Mesodermal cell (in vitro differentiated cells): Measurements from ENCODE around the gene DICER1.

Experiments used
- H3K27ac ChIP-seq: 2 replicates; pipeline ENCODE4 v1.7.0; 2013; ENCODE audit warnings: mild to moderate bottlenecking, low read depth, low read length, moderate library complexity; ENCODE audit not compliant: severe bottlenecking
- H3K36me3 ChIP-seq: 2 replicates; pipeline ENCODE4 v1.7.1; 2013; ENCODE audit warnings: mild to moderate bottlenecking, low read length, moderate library complexity; ENCODE audit not compliant: control insufficient read depth, insufficient read depth
- H3K4me1 ChIP-seq: one replicate; pipeline ENCODE4 v1.7.1; 2013; ENCODE audit warnings: mild to moderate bottlenecking, low read length; ENCODE audit not compliant: insufficient read depth, control insufficient read depth, poor library complexity, severe bottlenecking
- H3K4me3 ChIP-seq: 2 replicates; pipeline ENCODE4 v1.7.0; 2013; ENCODE audit warnings: low read length, control low read depth, mild to moderate bottlenecking; ENCODE audit not compliant: insufficient read depth, poor library complexity, severe bottlenecking; ENCODE audit errors: extremely low read depth
- H3K9me3 ChIP-seq: 2 replicates; pipeline ENCODE4 v1.7.1; 2013; ENCODE audit warnings: mild to moderate bottlenecking, low read length, moderate library complexity; ENCODE audit not compliant: control insufficient read depth
- WGBS, 2 experiments: methylation state at CpG; one replicate each; pipeline ENCODE4 v1.1.5; 2013; ENCODE audit warnings: missing lambda C conversion rate in 2 of 2; ENCODE audit not compliant: insufficient coverage in 2 of 2; 5-methylcytosine and 5-hydroxymethylcytosine counted together

The DICER1 gene

GRCh38 chr14:95104911-95105310 lies 52.4 kb downstream of the DICER1 start:
- Histone ChIP-seq H3K4me3 (no peak overlapping the region), H3K9me3 (no peaks in the 10 kb centered on the region), H3K4me1 (no peaks in the 10 kb centered on the region), H3K36me3 (peaks cover 72% of the 10 kb centered on the region), H3K27ac (no peak overlapping the region)
- 95 to 100% methylated on average over 4 of the region's 5 CpGs for whole genome bisulfite sequencing, 2 experiments

GRCh38 chr14:95102680-95103044 lies 54.7 kb downstream of the DICER1 start:
- H3K36me3 ChIP-seq: peaks cover 59% of the 10 kb centered on the region

GRCh38 chr14:95101736-95102679 lies 55.3 kb downstream of the DICER1 start:
- H3K27ac ChIP-seq: no peak overlapping the region
- H3K36me3 ChIP-seq: peaks cover 53% of the 10 kb centered on the region
- H3K9me3 ChIP-seq: no peaks in the 10 kb centered on the region
- H3K4me3 ChIP-seq: no peak overlapping the region
- WGBS, 2 experiments: 90 to 100% methylated on average over 5 to 6 of the region's 10 CpGs
- no peaks in the 10 kb centered on the region for H3K4me1 ChIP-seq

More at GRCh38 chr14:95102680-95103044, 54.7 kb downstream of the DICER1 start:
- WGBS, 2 experiments: 96 to 98% methylated on average over 5 of the region's 5 CpGs
- Histone ChIP-seq H3K27ac (no peak overlapping the region), H3K4me1 (no peaks in the 10 kb centered on the region), H3K4me3 (no peak overlapping the region), H3K9me3 (no peaks in the 10 kb centered on the region)

GRCh38 chr14:95098984-95099599 lies 58.2 kb downstream of the DICER1 start:
- Histone ChIP-seq H3K27ac (no peak overlapping the region), H3K4me3 (no peak overlapping the region), H3K4me1 (no peaks in the 10 kb centered on the region), H3K9me3 (no peaks in the 10 kb centered on the region), H3K36me3 (peaks cover 59% of the 10 kb centered on the region)
- WGBS, 2 experiments: no CpG with 5 or more reads among the region's 3 CpGs

- peaks cover 59% of the 10 kb centered on the region for H3K36me3 ChIP-seq
- no peaks in the 10 kb centered on the region for H3K9me3 ChIP-seq
- WGBS, 2 experiments: no CpG with 5 or more reads among the region's 2 CpGs
- H3K4me3 ChIP-seq: no peak overlapping the region
- no peak overlapping the region for H3K27ac ChIP-seq
- no peaks in the 10 kb centered on the region for H3K4me1 ChIP-seq
Observed at GRCh38 chr14:95097385-95097784, 59.9 kb downstream of the DICER1 start.

DNA sequence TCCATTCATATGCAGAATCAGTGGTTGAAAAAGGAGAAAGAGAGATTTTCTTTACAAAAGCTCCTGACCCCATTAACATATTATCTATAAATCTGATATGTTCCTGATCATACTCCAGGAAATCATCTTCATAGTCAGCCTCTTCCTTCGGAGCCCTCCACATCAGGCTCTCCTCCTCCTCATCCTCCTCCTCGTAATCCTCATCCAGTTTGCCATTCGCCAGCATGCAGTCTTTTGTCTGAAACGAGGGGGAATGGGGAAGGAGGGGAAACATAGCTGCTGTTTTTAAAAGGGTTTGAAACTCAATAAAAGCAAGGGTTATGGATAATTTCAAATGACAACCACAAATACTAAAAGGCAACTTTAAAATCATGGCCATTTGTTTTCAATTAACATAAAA lies 60.9 kb downstream of the DICER1 start:
- no CpG with 5 or more reads among the region's 4 CpGs for WGBS, 2 experiments
- Histone ChIP-seq H3K27ac (no peak overlapping the region), H3K36me3 (peaks cover 50% of the 10 kb centered on the region), H3K9me3 (no peaks in the 10 kb centered on the region), H3K4me3 (no peak overlapping the region), H3K4me1 (no peaks in the 10 kb centered on the region)

- Histone ChIP-seq H3K4me1 (no peaks in the 10 kb centered on the region), H3K9me3 (no peaks in the 10 kb centered on the region), H3K4me3 (no peak overlapping the region), H3K27ac (no peak overlapping the region), H3K36me3 (peaks cover 50% of the 10 kb centered on the region)
- WGBS, 2 experiments: 63 to 77% methylated on average over 5 to 6 of the region's 8 CpGs
Observed at GRCh38 chr14:95095996-95096395, 61.3 kb downstream of the DICER1 start.

- H3K36me3 ChIP-seq: peaks cover 68% of the 10 kb centered on the region
- no peak overlapping the region for H3K4me3 ChIP-seq
- no peaks in the 10 kb centered on the region for H3K9me3 ChIP-seq
- H3K27ac ChIP-seq: no peak overlapping the region
- no peaks in the 10 kb centered on the region for H3K4me1 ChIP-seq
- WGBS, 2 experiments: 94% methylated on average over 6 to 7 of the region's 9 CpGs
Observed at GRCh38 chr14:95092723-95093122, 64.6 kb downstream of the DICER1 start.

- Histone ChIP-seq H3K4me1 (no peaks in the 10 kb centered on the region), H3K36me3 (peaks cover 76% of the 10 kb centered on the region), H3K9me3 (no peaks in the 10 kb centered on the region), H3K27ac (no peak overlapping the region), H3K4me3 (no peak overlapping the region)
- 100% methylated on average over 1 of the region's 4 CpGs; no CpG with 5 or more reads in 1 of the 2 experiments for WGBS, 2 experiments
Observed at GRCh38 chr14:95091581-95091980, 65.7 kb downstream of the DICER1 start.

GRCh38 chr14:95088665-95089064 lies 68.7 kb downstream of the DICER1 start:
- no peak overlapping the region for H3K4me3 ChIP-seq
- H3K36me3 ChIP-seq: peaks cover 57% of the 10 kb centered on the region
- H3K9me3 ChIP-seq: no peaks in the 10 kb centered on the region
- no peak overlapping the region for H3K27ac ChIP-seq
- 0% methylated on average over 1 of the region's 4 CpGs for WGBS, 2 experiments
- no peaks in the 10 kb centered on the region for H3K4me1 ChIP-seq

DNA sequence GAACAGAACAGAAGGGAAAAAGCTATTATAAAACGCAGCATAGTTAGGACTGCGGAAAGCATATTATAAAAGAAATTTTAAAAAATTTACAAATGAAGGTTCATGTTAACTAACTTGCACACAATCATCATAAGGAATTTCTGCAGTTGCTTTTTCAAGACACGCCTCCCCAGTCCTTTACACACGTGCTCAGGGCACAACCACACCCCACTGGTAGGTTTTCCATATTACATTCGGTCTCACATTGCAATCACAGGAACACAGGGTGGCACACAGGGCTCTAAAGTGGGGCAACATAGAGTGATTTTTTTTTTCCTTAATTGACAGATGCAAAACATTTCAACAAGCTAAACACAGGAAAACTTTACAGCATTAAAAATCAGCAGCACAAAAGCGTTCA lies 69.7 kb downstream of the DICER1 start:
- H3K4me1 ChIP-seq: no peaks in the 10 kb centered on the region
- H3K4me3 ChIP-seq: no peak overlapping the region
- H3K9me3 ChIP-seq: no peaks in the 10 kb centered on the region
- WGBS, 2 experiments: 96 to 100% methylated on average over 1 to 2 of the region's 6 CpGs
- H3K36me3 ChIP-seq: peaks cover 46% of the 10 kb centered on the region
- H3K27ac ChIP-seq: no peak overlapping the region
